ENCODE results near the gene MMP11. TPM values are rescaled to one million over a fixed set of nuclear protein-coding genes. Genes with fewer than 3 reads are reported as not detected.

Gene MMP11
- polyA plus RNA-seq, 1 of the 3 experiments (the other 2 are of a cell fraction), result 64.4 TPM

GRCh38 chr22:23784215-23784732 lies 11.6 kb downstream of the MMP11 start:
- no peaks in the 10 kb centered on the region for H3K9me2 ChIP-seq
- CTCF ChIA-PET, result interaction anchor here (0.6 kb wide), 1 partner anchor 65 kb away, joined by 3 read pairs; no protein-coding TSS in a partner anchor
- no peak for DNase-seq
- H3K4me1 ChIP-seq (ENCODE audit: control insufficient read depth in 1 of 2, insufficient read depth in 2 of 2, low read depth in 1 of 2, low read length in 1 of 2), result peaks cover 0 to 26% of the 10 kb centered on the region in 2 experiments; a peak in 1 of 4 replicates
- H3K9me3 ChIP-seq, result no peaks in the 10 kb centered on the region
- no peak overlapping the region for H3K9ac ChIP-seq
- peaks cover 20% of the 10 kb centered on the region for H3K79me2 ChIP-seq (ENCODE audit: insufficient read depth)
- TF ChIP-seq EP300 (IDR thresholded peaks at IDR 0.05; ENCODE audit: borderline replicate concordance in 1 of 2, low read depth in 1 of 2, low read length in 1 of 2) (no peak), FOSL2 (IDR thresholded peaks at IDR 0.05; ENCODE audit: borderline replicate concordance, low read depth) (no peak), YY1 (IDR thresholded peaks at IDR 0.05; ENCODE audit: low read depth) (no peak), CHD2 (IDR thresholded peaks at IDR 0.05; ENCODE audit: low read length, partially characterized antibody) (no peak), FOXM1 (IDR thresholded peaks at IDR 0.05; ENCODE audit: low read depth) (no peak), ELF1 (IDR thresholded peaks at IDR 0.05) (no peak), MAX (IDR thresholded peaks at IDR 0.05; ENCODE audit: low read depth) (no peak), NRF1 (IDR thresholded peaks at IDR 0.05; ENCODE audit: low read depth, low read length) (no peak), MXI1 (IDR thresholded peaks at IDR 0.05; ENCODE audit: low read depth, low read length) (no peak), NFIC (IDR thresholded peaks at IDR 0.05; ENCODE audit: borderline replicate concordance) (no peak), CTCF (IDR thresholded peaks at IDR 0.05) (no peak), ZBTB33 (IDR thresholded peaks at IDR 0.05; ENCODE audit: borderline replicate concordance, low read depth) (no peak), IRF3 (IDR thresholded peaks at IDR 0.05; ENCODE audit: low read depth, low read length) (no peak), SMC3 (IDR thresholded peaks at IDR 0.05; ENCODE audit: low read depth, low read length) (no peak), EZH2phosphoT487 (IDR thresholded peaks at IDR 0.05; ENCODE audit: borderline replicate concordance, low read depth) (no peak), TCF12 (IDR thresholded peaks at IDR 0.05) (no peak), TEAD4 (IDR thresholded peaks at IDR 0.05; ENCODE audit: borderline replicate concordance, insufficient read depth) (no peak), MEF2A (IDR thresholded peaks at IDR 0.05; ENCODE audit: borderline replicate concordance, low read depth) (no peak), JUND (IDR thresholded peaks at IDR 0.05) (no peak)
- H3K27me3 ChIP-seq (ENCODE audit: insufficient read depth), result no peaks in the 10 kb centered on the region
- WGBS (ENCODE audit: low lambda C conversion rate), result 77% methylated on average over 8 of the region's 8 CpGs
- peaks cover 4% of the 10 kb centered on the region for H3F3A ChIP-seq (replicated peaks; ENCODE audit: insufficient read depth)
- H3K27ac ChIP-seq (ENCODE audit: low read depth in 2 of 2, low read length in 1 of 2), result no peak overlapping the region
- H3K4me2 ChIP-seq, result no peak overlapping the region
- no peak overlapping the region for H3K4me3 ChIP-seq (ENCODE audit: low read depth in 2 of 2, low read length in 1 of 2)
- no peak overlapping the region for H2AFZ ChIP-seq (ENCODE audit: low read depth)
- POLR2A ChIA-PET, result no interaction called here
- H3K36me3 ChIP-seq (replicated peaks in 1 of 2; ENCODE audit: control insufficient read depth in 1 of 2, insufficient read depth in 2 of 2, low read length in 1 of 2), result peaks cover 0 to 3% of the 10 kb centered on the region in 2 experiments
- peaks cover 20% of the 10 kb centered on the region for H4K20me1 ChIP-seq (ENCODE audit: insufficient read depth)

Data from SK-N-SH (cell line).